Measurements from ENCODE around the gene PRKCA.
"Not testable (repeated sequence)": the region's sequence is repeated elsewhere in the genome, so short reads cannot be mapped to it uniquely, and the experiment has no call there.

The PRKCA gene

GRCh38 chr17:66326476-66327047 is 24.1 kb downstream of the PRKCA start:
- no peak for DNase-seq (ENCODE audit: low read depth)

- DNase-seq (ENCODE audit: low read depth) = no peak
Measured at GRCh38 chr17:66330646-66331037, 28.2 kb downstream of the PRKCA start.

- DNase-seq (ENCODE audit: low read depth) = no peak
Measured at GRCh38 chr17:66331038-66331816, 28.8 kb downstream of the PRKCA start.

GRCh38 chr17:66335797-66336196 is 33.4 kb downstream of the PRKCA start:
- no peak for DNase-seq (ENCODE audit: low read depth)

- no peak for DNase-seq (ENCODE audit: low read depth)
Measured at GRCh38 chr17:66337268-66337667, 34.9 kb downstream of the PRKCA start.

- no peak for DNase-seq (ENCODE audit: low read depth)
Measured at GRCh38 chr17:66337866-66338485, 35.6 kb downstream of the PRKCA start.

GRCh38 chr17:66338937-66339336 is 36.5 kb downstream of the PRKCA start:
- DNase-seq (ENCODE audit: low read depth) = no peak

- DNase-seq (ENCODE audit: low read depth) = no peak
Measured at GRCh38 chr17:66339561-66339960, 37.1 kb downstream of the PRKCA start.

GRCh38 chr17:66340720-66341119 is 38.3 kb downstream of the PRKCA start:
- no peak for DNase-seq (ENCODE audit: low read depth)

- no peak for DNase-seq (ENCODE audit: low read depth)
Measured at GRCh38 chr17:66341462-66341861, 39.0 kb downstream of the PRKCA start.

- not testable (repeated sequence) for DNase-seq (ENCODE audit: low read depth)
Measured at GRCh38 chr17:66342263-66342662, 39.9 kb downstream of the PRKCA start.

- DNase-seq (ENCODE audit: low read depth) = no peak
Measured at GRCh38 chr17:66343531-66344078, 41.2 kb downstream of the PRKCA start.

- no peak for DNase-seq (ENCODE audit: low read depth)
Measured at GRCh38 chr17:66344473-66344872, 42.1 kb downstream of the PRKCA start.

- DNase-seq (ENCODE audit: low read depth) = no peak
Measured at GRCh38 chr17:66345264-66345663, 42.9 kb downstream of the PRKCA start.

- DNase-seq (ENCODE audit: low read depth) = not testable (repeated sequence)
Measured at GRCh38 chr17:66345949-66346638, 43.7 kb downstream of the PRKCA start.

- DNase-seq (ENCODE audit: low read depth) = no peak
Measured at GRCh38 chr17:66347661-66348514, 45.5 kb downstream of the PRKCA start.

GRCh38 chr17:66348584-66349165 is 46.3 kb downstream of the PRKCA start:
- DNase-seq (ENCODE audit: low read depth) = no peak

GRCh38 chr17:66349521-66350254 is 47.3 kb downstream of the PRKCA start:
- no peak for DNase-seq (ENCODE audit: low read depth)

- not testable (repeated sequence) for DNase-seq (ENCODE audit: low read depth)
Measured at GRCh38 chr17:66350576-66350975, 48.2 kb downstream of the PRKCA start.

GRCh38 chr17:66351033-66351432 is 48.6 kb downstream of the PRKCA start:
- no peak for DNase-seq (ENCODE audit: low read depth)
